Measurements from ENCODE around the gene FAM83B.
A peak's percentile ranks its signal among the peaks of the same experiment; 100 is the strongest.
"Not testable (repeated sequence)": the region's sequence is repeated elsewhere in the genome, so short reads cannot be mapped to it uniquely, and the experiment has no call there.

The FAM83B gene

DNA sequence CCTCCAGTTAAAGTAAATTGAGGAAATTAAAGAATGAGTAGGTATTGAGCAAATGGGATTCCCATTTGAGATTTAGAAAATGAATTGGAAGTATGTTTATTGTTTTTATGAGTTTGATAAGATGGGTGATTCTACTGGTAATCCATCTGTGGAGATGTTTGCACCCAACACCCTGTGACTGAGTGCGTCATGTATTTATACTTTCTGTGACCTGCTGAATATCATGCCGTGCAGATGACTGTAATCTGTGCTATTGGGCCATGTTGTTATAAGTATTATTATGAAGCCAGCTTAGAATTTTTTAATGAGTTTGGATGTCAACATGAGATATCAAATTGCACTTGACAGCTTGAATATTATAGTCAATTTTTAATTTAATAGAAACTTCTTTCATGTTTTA, 17.7 kb downstream of the FAM83B start:
- no peak for DNase-seq

DNA sequence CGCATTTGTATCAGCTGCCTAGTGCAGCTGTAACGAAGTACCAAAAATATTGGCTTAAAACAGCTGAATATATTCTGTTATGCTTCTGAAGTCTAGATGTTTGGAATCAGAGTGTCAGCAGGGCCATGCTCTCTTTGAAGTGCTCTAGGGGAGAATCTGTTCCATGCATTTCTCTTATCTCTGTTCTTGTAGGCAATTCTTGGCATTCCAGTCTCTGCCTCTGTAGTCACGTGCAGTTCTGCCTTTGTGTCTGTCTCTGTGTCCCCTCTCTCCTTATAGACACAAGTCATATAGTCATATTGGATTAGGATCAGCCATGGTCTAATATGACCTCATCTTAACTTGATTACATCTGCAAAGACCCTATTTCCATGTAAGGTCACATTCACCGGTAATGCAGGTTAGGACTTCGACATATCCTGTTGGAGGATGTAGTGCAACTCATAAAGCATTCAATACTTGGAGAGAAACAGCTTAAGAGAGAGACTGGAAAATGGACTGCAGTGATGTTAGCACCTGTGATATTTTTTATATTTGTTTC, 18.6 kb downstream of the FAM83B start:
- DNase-seq = no peak

DNA sequence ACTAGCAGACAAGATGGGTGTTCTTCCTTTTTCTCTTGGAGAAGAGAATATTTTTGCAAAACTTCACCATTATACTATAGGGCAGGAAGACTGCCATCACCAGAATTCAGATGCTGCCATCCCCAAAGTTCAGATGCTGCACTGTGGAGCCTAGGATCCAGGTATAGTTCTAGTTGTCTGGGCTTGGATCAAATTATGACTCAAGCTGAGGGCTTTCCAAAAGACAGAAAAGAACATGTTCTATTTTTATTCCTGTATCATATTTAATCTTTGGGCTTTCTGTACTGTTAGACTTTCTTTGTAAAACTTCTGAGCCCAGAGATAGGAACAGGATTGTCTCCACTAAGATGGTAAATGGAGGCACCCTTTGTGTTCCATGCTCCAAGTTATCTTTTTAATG, 22.0 kb downstream of the FAM83B start:
- no peak for DNase-seq

DNA sequence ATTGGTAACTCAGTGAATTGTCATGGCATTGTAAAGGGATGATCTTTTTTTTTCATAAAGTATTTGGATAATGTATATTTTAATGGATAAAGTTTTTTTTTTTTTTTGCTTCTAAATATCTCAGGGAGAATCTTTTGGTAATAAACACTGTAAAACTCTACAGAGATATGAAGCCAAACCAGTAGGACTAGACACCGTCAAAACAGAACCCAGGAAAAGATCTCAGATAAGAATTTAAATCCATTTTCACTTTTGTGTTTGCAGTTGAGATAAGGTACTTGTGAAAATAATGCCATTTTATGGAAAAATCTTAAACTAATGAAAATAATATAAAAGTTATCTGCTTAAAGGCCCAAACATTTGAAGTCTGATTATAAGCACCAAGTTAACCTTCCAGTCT, 27.0 kb downstream of the FAM83B start:
- no peak for DNase-seq

DNA sequence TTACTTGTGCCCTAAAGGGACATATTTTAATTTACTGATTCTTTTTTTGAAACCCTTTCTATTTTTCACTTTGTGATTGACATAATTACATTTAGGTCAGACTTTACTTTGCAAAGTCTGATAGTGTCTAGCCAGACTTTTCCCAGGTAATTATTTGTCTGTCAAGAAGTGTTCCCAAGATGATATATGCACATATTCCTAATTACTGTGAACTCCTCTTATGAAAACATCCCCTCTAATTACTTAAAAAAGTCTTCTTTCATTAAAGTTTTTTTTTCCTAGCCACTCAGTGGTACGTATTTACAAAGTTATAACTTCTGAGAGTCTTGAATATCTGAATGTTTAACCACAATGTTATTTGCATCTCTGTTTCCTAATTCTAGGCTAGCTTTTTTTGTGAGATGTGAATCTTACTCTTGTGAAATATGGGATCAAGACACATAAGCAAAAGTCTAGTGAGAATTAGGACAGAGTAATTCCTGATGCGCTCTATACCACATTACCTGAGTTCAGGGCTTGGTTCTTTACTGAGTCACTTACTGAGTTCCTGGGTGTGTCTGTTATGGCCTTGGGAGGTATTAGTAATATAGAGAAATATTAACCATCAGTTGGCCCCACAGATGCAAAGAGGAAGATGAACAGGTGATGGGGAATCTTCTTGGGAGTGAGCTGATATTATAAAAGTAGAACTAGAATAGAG, 27.9 kb downstream of the FAM83B start:
- DNase-seq = no peak

DNA sequence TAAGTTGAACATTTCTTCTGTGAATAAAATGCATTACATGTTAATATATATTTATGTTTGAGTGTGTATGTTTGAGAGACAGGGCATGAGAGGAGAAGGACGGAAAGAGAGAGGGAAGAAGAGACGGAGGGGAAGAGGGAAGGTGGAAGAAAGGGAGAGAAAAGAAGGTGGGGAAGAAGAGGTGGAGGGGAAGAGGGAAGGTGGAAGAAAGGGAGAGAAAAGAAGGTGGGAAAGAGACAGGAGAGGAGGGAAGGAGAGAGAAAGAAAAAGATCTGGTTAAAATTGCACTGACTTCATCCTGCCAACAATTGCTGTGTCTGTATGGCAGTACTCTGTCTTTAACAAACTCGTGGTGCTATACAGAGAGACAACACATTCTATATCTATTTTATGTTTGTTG, 29.0 kb downstream of the FAM83B start:
- no peak for DNase-seq

DNA sequence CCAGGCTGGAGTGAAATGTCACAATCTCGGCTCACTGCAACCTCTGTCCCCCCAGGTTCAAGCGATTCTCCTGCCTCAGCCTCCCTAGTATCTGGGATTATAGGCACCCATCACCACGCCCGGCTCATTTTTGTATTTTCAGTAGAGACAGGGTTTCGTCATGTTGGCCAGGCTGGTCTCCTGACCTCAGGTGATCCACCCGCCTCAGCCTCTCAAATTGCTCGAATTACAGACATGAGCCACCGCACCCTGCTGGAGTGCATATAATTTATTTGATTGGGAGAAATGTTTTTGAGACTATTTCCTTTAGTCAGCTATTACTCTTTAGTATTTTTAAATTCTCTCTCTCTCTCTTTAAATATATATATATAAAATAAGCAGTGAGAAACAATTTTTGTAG, 29.8 kb downstream of the FAM83B start:
- no peak for DNase-seq

DNA sequence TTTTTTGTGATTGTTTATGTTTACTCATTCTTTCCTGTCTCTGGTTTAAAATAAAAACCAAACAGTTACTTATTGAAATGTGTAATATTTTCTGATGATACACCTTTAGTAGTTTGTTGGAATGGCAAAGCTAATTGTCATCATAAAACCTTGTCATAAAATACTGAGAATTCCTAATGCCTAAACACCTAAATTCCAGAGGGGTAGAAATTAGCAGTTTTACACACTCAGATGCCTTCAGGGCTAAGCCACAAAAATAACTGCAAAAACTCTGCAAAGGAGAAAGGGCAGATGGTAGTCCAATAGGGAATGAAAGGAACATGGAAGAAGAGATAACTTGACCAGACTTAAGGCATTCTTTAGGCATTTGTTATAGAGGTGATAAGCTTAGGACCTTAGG, 30.3 kb downstream of the FAM83B start:
- DNase-seq = no peak

DNA sequence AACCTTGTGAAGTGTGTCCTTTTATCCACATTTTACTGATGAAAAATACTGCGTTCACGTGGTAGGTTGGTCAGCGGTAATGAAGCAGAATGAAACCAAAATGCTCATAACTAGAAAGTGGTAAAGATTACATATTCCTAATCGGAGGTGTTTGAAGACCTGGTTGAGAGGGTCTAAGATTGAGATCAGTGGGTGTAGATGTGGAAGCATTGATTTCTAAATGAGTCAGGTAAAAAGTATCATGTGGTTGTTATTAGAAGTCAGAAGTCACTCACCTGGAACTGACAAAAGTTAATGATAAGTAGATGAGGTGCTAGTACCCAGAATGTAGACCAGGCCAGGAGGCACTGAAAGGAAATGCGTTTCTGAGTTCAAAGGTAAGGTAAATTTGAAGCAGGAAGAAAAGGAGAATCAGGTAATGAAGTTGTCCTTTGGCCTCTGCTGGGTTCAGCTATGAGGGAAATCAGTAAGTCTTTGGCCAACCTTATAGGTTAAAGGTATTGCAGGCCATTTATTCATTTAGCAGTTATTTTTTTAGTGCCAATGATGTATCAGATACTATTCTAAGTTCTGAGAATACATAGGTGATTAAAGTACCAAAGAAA, 31.2 kb downstream of the FAM83B start:
- DNase-seq = no peak

DNA sequence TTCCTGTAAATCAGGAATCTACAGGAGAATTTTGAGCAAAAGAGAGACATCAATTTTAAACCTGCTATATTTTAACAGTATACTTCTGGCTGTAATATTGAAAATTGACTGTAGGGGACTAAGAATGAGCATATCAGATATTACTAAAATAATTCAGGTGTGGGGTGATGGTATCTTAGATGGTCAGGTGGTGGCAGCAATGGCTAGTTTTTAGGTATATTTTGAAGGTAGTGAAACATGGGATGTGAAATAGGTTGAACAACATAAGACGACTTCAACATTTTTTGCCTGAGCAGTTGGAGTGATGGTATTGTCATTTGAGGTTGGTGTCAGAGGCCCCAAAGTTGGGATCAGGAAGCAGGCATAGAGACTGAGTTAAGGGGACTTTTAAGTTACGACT, 32.1 kb downstream of the FAM83B start:
- DNase-seq = peak in 1 of 2 experiments; percentile 15

DNA sequence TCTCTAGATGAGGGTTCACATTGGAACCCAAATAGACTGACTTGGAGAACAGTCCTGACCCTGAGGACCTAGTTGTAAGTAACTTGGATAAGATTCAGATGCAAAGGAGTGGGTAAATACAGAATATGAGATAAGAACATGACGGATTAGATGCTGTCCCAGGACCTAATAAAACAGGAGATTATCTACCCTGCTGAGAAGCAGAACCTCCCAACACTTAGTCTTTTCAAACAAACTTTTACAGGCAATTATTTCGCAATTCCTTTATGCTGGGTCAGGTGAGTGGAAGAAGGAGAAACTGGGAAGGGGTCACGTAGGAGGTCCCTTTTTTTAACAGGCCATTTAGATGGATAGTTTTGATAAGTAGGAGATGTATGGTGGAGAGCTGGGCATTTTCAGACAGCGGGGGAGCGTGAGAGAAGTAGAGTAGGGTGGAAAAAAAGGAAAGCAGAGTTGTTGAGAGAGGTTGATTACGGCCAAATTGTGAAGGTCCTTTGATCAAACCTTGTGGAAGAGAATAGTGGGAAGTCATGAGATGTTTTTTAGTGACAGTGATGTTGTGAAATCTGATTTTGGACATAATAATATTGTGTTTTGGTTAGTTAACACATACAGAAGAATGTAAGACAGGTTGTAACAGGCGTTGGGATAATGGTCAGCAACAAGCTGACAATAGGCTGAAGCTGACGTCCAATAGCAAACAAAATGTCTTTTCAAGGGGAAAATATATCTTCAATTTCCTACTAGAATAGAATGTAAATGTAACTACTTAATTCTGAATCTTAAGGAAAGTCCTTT, 32.8 kb downstream of the FAM83B start:
- DNase-seq = no peak

DNA sequence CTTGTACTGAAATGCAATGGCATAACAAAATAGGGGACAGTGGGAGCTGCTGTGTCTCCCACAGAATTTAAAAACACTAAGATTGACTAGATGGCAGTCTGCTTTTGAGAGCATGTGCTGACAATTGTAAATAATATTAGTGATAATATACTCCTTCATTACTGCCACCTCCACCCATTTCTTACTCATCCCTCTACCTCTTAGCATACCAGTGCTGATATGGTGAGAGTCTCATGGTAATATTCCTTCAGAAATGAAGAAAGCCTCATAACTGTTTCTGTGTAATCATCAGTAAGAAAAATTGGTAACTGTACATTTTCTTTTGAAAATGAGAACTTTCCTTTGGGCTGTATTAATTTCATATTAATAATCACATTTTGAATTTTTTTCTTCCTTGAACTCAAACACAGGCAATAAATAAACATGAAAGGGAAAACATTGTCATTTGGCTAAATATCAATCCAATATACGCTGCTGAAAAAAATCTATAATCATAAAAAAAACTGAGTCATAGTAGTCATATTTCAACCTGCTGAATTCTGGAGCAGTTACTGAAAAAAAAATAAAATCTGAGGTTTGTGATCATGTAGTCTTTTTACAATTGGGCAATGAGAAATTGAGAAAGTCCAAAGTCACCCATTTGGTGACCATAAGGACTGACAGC, 34.6 kb downstream of the FAM83B start:
- no peak for DNase-seq

DNA sequence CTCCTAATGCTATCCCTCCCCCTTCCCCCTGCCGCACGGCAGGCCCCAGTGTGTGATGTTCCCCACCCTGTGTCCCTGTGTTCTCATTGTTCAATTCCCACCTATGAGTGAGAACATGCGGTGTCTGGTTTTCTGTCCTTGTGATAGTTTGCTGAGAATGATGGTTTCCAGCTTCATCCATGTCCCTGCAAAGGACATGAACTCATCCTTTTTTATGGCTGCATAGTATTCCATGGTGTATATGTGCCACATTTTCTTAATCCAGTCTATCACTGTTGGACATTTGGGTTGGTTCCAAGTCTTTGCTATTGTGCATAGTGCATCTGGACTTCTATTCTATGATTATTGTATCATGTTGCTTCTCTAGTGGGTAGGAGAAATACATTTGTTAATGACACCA, 35.3 kb downstream of the FAM83B start:
- not testable (repeated sequence) for DNase-seq

DNA sequence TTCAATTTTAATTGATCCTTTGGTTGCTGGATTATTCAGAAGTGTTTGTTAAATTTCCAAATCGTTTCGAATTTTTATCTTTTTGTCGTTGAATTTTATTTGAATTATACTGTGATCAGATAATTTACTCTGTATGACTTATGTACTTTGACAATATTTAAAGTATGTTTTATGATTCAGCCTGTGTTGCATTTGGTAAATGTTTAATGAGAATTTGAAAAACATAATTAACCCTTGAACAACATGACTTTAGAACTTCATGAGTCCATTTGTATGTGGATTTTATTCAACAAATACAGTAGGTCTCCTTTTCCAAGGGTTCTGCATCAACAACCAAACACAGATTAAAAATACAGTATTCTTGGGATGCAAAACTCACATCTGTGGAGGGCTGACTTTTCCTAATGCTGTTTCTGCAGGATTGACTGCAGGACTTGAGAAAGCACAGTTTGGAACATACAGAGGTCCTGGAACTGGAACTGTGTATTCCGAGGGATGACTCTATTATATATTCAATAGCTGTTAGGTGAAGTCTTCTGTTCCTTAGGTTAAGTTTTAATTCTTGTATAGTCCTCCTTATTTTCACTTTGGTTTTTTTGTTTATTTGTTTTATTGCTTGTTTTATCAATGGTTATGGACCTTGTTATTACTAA, 40.5 kb downstream of the FAM83B start:
- DNase-seq = no peak

DNA sequence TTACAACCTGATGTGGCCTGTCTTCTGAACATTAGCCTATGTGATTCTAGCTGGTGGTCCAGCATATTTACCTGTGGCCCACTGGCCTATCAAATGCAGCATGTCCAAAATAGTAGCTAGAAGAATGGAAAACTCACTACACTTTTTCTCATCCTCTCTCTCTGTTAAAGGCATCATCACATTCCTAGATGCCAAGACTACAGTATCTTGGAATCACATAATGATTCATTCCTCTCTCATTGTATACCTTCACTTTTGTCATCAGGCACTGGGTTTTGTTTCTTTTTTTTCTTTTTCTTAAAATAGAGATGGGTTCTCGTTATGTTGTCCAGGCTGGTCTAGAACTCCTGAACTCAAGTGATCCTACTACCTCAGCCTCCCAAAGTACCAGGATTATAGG, 45.0 kb downstream of the FAM83B start:
- DNase-seq = no peak

DNA sequence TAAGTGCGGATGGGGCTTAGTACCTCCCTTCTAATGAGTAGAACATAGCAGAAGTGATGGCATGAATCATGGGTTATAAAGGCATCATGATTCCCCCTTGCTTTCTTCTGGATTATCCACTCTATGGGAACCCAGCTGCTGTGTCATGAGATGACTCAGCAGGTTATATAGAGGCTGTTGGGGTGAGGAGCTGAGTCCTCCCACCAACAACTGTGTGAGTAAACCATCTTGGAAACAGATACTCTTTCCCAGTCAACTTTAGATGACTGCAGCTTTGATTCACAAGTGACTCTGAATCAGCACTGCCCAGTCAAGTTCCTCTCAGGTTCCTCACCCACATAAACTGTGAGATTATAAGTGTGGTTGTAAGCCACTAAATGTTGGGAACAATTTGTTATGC, 46.3 kb downstream of the FAM83B start:
- DNase-seq = no peak

DNA sequence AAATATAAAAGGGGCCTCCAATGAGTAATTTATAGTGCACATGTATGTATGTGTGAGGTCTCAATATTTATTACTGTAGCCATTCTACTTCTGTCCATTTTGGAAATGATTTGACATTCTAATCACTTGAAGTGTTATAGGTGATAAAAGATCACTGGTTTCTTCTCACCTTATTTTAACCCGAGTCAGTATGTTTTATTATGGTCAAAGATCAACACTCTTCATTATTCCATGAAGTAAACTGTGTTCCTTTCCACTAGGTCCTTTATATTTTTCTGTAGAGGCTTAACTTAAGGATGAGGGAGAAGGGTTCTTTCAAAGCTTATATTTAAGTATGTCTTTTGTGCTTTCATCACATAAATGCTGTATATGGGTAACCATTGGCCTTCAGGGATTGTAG, 47.2 kb downstream of the FAM83B start:
- no peak for DNase-seq

DNA sequence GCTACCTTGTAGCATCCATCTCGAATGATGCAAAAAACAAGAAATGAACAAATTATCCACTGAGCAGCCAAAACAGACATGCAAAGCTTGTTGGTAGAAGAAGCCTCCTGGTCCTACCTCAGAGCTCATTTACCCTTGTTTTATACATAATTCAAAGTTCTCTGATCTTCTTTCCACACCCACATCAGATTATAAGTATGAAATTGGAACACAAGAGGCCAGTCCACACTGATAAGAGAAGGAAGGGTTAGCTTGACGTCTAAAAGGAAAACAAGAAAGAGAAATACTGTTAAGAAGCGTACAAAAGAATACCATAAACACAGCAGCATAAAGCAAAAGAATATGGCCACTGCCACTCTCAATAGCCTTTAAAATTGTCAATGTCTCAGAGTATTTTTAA, 49.7 kb downstream of the FAM83B start:
- no peak for DNase-seq

DNA sequence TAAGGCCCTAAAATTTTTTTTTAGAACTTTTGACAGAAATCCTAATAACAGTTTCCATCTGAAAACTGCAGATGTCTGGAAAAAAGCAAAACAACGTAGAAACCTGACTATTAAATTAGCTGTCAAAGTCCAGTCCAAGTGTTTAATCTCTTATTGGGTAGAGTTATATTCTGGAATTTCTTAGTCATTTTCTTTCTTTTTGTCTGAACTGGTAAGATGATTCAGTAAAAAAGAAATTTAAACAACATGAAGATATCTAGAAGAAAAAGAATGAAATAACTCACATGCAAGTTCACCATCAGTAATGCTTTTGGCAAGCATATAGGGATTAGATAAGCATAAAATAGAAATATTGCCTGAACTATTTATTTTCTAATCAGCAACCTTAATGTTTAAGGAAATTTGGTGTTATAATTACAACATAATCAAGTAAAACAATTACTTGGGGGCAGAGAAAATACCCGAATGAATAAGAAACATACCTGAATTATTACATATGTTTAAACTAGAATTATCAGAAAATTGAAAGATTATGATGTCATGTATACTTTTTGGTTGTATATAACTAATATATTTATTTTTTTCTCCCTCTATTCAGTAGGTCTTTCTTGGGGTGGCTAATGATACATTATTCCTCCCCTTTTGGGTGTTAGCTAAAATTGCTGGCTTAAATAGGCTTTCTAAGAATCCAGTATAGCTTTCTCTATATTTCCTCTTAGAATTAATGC, 51.1 kb downstream of the FAM83B start:
- DNase-seq = no peak

DNA sequence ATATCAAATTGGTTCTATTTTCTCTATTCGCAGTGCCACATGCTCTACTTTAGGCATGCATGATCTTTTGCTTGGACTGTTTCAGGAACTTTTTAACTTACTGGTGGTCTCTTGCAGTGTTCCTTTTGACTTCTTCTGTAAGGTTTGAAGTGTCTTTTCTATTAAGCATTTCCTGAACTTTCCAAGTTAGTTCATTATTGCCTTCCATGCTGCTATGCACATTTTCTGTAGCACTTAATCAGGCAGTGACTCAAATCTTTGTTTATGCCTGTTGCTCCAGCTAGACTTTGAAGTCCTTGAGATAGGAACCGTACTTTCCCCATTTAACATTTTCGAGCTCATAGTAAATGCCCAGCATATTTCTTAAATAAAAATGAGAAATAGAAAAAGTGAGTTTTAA, 52.2 kb downstream of the FAM83B start:
- DNase-seq = no peak

DNA sequence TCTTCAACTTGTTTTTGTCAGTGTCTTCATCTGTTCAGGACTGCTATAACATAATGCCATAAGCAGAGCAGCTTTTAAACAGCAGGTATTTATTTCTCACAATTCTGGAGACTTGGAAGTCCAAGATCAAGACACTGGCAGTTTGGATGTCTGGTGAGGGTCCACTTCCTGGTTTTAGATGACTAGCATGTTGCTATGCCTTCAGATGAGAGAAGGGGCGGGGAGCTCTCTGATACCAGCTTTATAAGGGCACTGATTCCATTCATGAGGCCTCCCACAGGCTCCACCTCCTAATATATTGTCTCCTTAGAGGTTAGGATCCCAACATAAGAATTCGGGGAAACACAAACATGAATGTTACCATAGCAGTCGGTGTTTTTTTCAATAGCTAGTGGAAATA, 52.9 kb downstream of the FAM83B start:
- DNase-seq = no peak

DNA sequence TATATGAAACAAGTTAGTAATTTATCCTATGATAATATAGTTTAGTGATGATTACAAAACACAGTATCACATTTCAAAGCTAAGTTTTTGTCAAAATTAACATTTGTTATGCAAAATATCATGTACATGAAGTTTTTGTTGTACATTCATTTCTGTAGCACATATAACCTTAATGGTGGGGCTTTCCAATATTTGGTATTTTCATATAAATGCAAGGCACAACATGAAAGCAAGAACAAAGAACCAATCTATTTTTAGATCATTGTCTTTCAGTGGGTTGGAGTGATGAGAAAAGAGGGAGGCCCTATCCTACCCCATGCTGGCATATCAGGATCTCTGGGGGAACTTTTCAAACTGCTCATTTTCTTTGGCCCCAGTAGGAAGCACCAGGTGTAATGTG, 53.4 kb downstream of the FAM83B start:
- DNase-seq = no peak
